Astrocyte (in vitro differentiated cells and primary cell): ENCODE measurements around the gene TENM3. TPM values are rescaled to one million over a fixed set of nuclear protein-coding genes. Genes with fewer than 3 reads are reported as not detected.

Experiments
- DNase-seq: peaks from one replicate; pipeline ENCODE4 v3.0.0-alpha.2; 2010; ENCODE audit warnings: low read depth
- FAIRE-seq: peaks from 2 replicates; lab custom pipeline; 2011; peaks lifted over from hg19 to GRCh38; lab: Jason Lieb, UNC
- H2AFZ ChIP-seq: 2 replicates; pipeline ENCODE4 v1.6.0; 2012; ENCODE audit warnings: low read depth, low read length, inconsistent platforms
- H3K27ac ChIP-seq: 2 replicates; pipeline ENCODE4 v1.5.1; 2011; ENCODE audit warnings: low read depth, low read length, inconsistent platforms
- H3K27me3 ChIP-seq: 2 replicates; pipeline ENCODE4 v1.6.0; 2011; ENCODE audit warnings: low read length, inconsistent platforms; ENCODE audit not compliant: insufficient read depth
- H3K36me3 ChIP-seq: 2 replicates; pipeline ENCODE4 v1.5.1; 2011; ENCODE audit warnings: low read length, inconsistent platforms; ENCODE audit not compliant: insufficient read depth
- H3K4me1 ChIP-seq: 2 replicates; pipeline ENCODE4 v1.5.1; 2011; ENCODE audit warnings: low read length, inconsistent platforms; ENCODE audit not compliant: insufficient read depth
- H3K4me2 ChIP-seq: 2 replicates; pipeline ENCODE4 v1.6.0; 2012; ENCODE audit warnings: low read length, inconsistent platforms
- H3K4me3 ChIP-seq: 2 replicates; pipeline ENCODE4 v1.5.1; 2011; ENCODE audit warnings: low read depth, mild to moderate bottlenecking, low read length, inconsistent platforms; ENCODE audit not compliant: insufficient read depth
- H3K79me2 ChIP-seq: 2 replicates; pipeline ENCODE4 v1.6.0; 2012; ENCODE audit warnings: mild to moderate bottlenecking, low read length, inconsistent platforms; ENCODE audit not compliant: insufficient read depth
- H3K9ac ChIP-seq: 2 replicates; pipeline ENCODE4 v1.6.0; 2012; ENCODE audit warnings: mild to moderate bottlenecking, low read length, inconsistent platforms
- H3K9me3 ChIP-seq: 2 replicates; pipeline ENCODE4 v1.5.1; 2012; ENCODE audit warnings: low read depth, mild to moderate bottlenecking, low read length, inconsistent platforms; ENCODE audit not compliant: insufficient read depth
- H4K20me1 ChIP-seq: 2 replicates; pipeline ENCODE4 v1.6.0; 2012; ENCODE audit warnings: low read length, inconsistent platforms; ENCODE audit not compliant: insufficient read depth
- H3K27ac Mint-ChIP-seq: one replicate; pipeline ENCODE4 v1.8.0; 2021; ENCODE audit warnings: mild to moderate bottlenecking, mixed read lengths; ENCODE audit not compliant: unreplicated experiment
- H3K27me3 Mint-ChIP-seq: one replicate; pipeline ENCODE4 v1.8.0; 2021; ENCODE audit warnings: low read depth, mixed read lengths; ENCODE audit not compliant: unreplicated experiment
- H3K36me3 Mint-ChIP-seq: one replicate; pipeline ENCODE4 v1.8.0; 2021; ENCODE audit warnings: low read depth, mixed read lengths; ENCODE audit not compliant: unreplicated experiment
- H3K4me1 Mint-ChIP-seq: one replicate; pipeline ENCODE4 v1.8.0; 2021; ENCODE audit warnings: low read depth, mixed read lengths; ENCODE audit not compliant: unreplicated experiment
- H3K4me3 Mint-ChIP-seq: one replicate; pipeline ENCODE4 v1.8.0; 2021; ENCODE audit warnings: mild to moderate bottlenecking, moderate library complexity, mixed read lengths; ENCODE audit not compliant: unreplicated experiment
- H3K9me3 Mint-ChIP-seq: one replicate; pipeline ENCODE4 v1.8.0; 2021; ENCODE audit warnings: mild to moderate bottlenecking, mixed read lengths; ENCODE audit not compliant: unreplicated experiment
- CTCF ChIP-seq: IDR thresholded peaks from 2 replicates; pipeline ENCODE4 v1.5.1; 2011; ENCODE audit warnings: low read depth, mild to moderate bottlenecking, inconsistent platforms, low read length, moderate library complexity; ENCODE audit not compliant: insufficient read depth
- EZH2 ChIP-seq: IDR thresholded peaks from 2 replicates; pipeline ENCODE4 v1.6.1; 2012; ENCODE audit warnings: mild to moderate bottlenecking, low read length, inconsistent platforms; ENCODE audit not compliant: insufficient read depth
- total RNA-seq: library from RNA; stranded (reverse); gene quantifications from 2 replicates; pipeline ENCODE4 v1.2.1, GENCODE V29; 2021

Gene TENM3
- total RNA-seq, 1 donor from 2014 or later, result 127 TPM

DNA sequence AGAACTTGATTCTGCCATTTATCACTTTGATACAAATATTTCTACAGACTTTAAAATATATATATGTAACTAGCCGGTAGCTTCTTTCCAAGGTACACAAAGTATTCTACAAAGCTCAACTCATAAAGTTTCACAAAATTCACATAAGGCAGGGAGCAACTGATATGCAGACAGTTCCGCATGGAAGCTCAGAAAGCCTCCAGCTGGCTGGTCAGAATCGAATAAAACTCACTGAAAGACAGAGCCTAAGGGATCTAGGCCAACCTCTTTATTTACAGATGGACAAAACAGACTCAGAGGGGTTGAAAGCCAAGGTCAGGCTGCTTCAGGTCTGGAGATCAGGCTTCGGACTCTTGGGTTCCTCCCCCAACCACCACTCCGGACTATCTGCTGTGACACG, 543.8 kb downstream of the TENM3 start:
- no peaks in the 10 kb centered on the region for H3K4me1 ChIP-seq
- Mint-ChIP-seq H3K27ac (no peak overlapping the region), H3K4me3 (no peak overlapping the region), H3K9me3 (no peaks in the 10 kb centered on the region), H3K36me3 (peaks cover 15% of the 10 kb centered on the region), H3K4me1 (no peaks in the 10 kb centered on the region), H3K27me3 (no peaks in the 10 kb centered on the region)
- peaks cover 3% of the 10 kb centered on the region for H3K36me3 ChIP-seq
- no peak overlapping the region for H2AFZ ChIP-seq
- no peaks in the 10 kb centered on the region for H3K79me2 ChIP-seq
- TF ChIP-seq EZH2, result no peak
- no peak for TF ChIP-seq CTCF
- FAIRE-seq (no peak), DNase-seq (no peak)
- H3K9ac ChIP-seq, result no peak overlapping the region
- H4K20me1 ChIP-seq, result no peaks in the 10 kb centered on the region
- no peak overlapping the region for H3K27ac ChIP-seq
- no peak overlapping the region for H3K4me3 ChIP-seq
- H3K9me3 ChIP-seq, result no peaks in the 10 kb centered on the region
- H3K27me3 ChIP-seq, result no peaks in the 10 kb centered on the region
- no peak overlapping the region for H3K4me2 ChIP-seq

- no peaks in the 10 kb centered on the region for H3K79me2 ChIP-seq
- Mint-ChIP-seq H3K4me3 (no peak overlapping the region), H3K27ac (no peak overlapping the region), H3K36me3 (peaks cover 24% of the 10 kb centered on the region), H3K4me1 (no peaks in the 10 kb centered on the region), H3K27me3 (no peaks in the 10 kb centered on the region), H3K9me3 (no peaks in the 10 kb centered on the region)
- no peaks in the 10 kb centered on the region for H3K4me1 ChIP-seq
- no peak overlapping the region for H3K9ac ChIP-seq
- TF ChIP-seq CTCF (no peak), EZH2 (no peak)
- no peak overlapping the region for H3K4me3 ChIP-seq
- FAIRE-seq, result no peak
- no peak overlapping the region for H2AFZ ChIP-seq
- H3K27ac ChIP-seq, result no peak overlapping the region
- H3K27me3 ChIP-seq, result no peaks in the 10 kb centered on the region
- H3K4me2 ChIP-seq, result no peak overlapping the region
- DNase-seq, result no peak
- H3K9me3 ChIP-seq, result no peaks in the 10 kb centered on the region
- no peaks in the 10 kb centered on the region for H4K20me1 ChIP-seq
- H3K36me3 ChIP-seq, result peaks cover 14% of the 10 kb centered on the region
Observed at GRCh38 chr4:182788201-182788600, 545.0 kb downstream of the TENM3 start.

DNA sequence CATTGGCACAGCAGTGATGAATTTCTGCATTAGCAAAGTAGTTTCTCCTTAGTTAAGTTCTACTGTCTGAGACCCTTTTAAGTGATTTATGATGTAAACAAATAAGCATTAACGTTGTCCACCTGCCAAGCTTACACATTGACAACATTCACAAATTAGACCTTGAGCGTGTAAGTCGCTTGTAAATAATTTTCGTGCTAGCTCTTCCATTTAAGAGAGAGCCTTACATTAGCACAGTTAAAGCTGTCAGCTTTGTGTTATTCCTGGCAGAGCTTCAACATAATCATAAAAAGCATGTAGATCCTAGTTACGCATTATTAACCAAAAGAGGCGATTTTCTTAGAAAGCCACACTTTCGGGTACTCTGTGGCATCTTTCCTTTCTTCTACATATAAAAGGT, 546.3 kb downstream of the TENM3 start:
- Histone ChIP-seq H3K79me2 (no peaks in the 10 kb centered on the region), H4K20me1 (no peaks in the 10 kb centered on the region), H3K9ac (no peak overlapping the region), H3K9me3 (no peaks in the 10 kb centered on the region), H3K27me3 (no peaks in the 10 kb centered on the region), H3K4me2 (no peak overlapping the region), H3K36me3 (peaks cover 22% of the 10 kb centered on the region), H3K27ac (no peak overlapping the region), H2AFZ (no peak overlapping the region), H3K4me1 (no peaks in the 10 kb centered on the region), H3K4me3 (no peak overlapping the region)
- H3K36me3 Mint-ChIP-seq, result peaks cover 32% of the 10 kb centered on the region
- no peaks in the 10 kb centered on the region for H3K9me3 Mint-ChIP-seq
- no peaks in the 10 kb centered on the region for H3K27me3 Mint-ChIP-seq
- H3K4me1 Mint-ChIP-seq, result no peaks in the 10 kb centered on the region
- TF ChIP-seq CTCF (no peak), EZH2 (no peak)
- H3K27ac Mint-ChIP-seq, result no peak overlapping the region
- no peak overlapping the region for H3K4me3 Mint-ChIP-seq
- no peak for DNase-seq
- FAIRE-seq, result no peak
